ENCODE data around the gene PEX14.

GRCh38 chr1:10602936-10603335 is 128.2 kb downstream of the PEX14 start:
- TF ChIP-seq CTCF (IDR thresholded peaks at IDR 0.05) = no peak
- no peak for TF ChIP-seq POLR2A (IDR thresholded peaks at IDR 0.05)
